ENCODE measurements around the gene GON4L.
"Not testable (repeated sequence)": the region's sequence is repeated elsewhere in the genome, so short reads cannot be mapped to it uniquely, and the experiment has no call there.

GRCh38 chr1:155701675-155702074, 155.3 kb downstream of the GON4L start:
- not testable (repeated sequence) for TF ChIP-seq CTCF (conservative IDR thresholded peaks at IDR 0.05; ENCODE audit: low read depth in 2 of 2); ETS1 (IDR thresholded peaks at IDR 0.05); EZH2 (IDR thresholded peaks at IDR 0.05; ENCODE audit: low read depth, unreplicated experiment); STAT1 (IDR thresholded peaks at IDR 0.05; ENCODE audit: unreplicated experiment); REST (IDR thresholded peaks at IDR 0.05; ENCODE audit: unreplicated experiment); ZNF114 (CRISPR knock-in tag; IDR thresholded peaks at IDR 0.05); ZNF462 (CRISPR knock-in tag; IDR thresholded peaks at IDR 0.05); ZNF331 (CRISPR knock-in tag; IDR thresholded peaks at IDR 0.05; ENCODE audit: low read depth); NANOG (IDR thresholded peaks at IDR 0.05; ENCODE audit: borderline replicate concordance); EZH2phosphoT487 (IDR thresholded peaks at IDR 0.05; ENCODE audit: unreplicated experiment); POLR2AphosphoS5 (IDR thresholded peaks at IDR 0.05; ENCODE audit: low read depth)
